Measurements from ENCODE around the gene SERPINA6.

- TF ChIP-seq, protein P1, sequence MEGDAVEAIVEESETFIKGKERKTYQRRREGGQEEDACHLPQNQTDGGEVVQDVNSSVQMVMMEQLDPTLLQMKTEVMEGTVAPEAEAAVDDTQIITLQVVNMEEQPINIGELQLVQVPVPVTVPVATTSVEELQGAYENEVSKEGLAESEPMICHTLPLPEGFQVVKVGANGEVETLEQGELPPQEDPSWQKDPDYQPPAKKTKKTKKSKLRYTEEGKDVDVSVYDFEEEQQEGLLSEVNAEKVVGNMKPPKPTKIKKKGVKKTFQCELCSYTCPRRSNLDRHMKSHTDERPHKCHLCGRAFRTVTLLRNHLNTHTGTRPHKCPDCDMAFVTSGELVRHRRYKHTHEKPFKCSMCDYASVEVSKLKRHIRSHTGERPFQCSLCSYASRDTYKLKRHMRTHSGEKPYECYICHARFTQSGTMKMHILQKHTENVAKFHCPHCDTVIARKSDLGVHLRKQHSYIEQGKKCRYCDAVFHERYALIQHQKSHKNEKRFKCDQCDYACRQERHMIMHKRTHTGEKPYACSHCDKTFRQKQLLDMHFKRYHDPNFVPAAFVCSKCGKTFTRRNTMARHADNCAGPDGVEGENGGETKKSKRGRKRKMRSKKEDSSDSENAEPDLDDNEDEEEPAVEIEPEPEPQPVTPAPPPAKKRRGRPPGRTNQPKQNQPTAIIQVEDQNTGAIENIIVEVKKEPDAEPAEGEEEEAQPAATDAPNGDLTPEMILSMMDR (conservative IDR thresholded peaks at IDR 0.05 in 1 of 2, IDR thresholded peaks at IDR 0.05 in 1 of 2; ENCODE audit: low read depth in 1 of 2, low read length in 2 of 2): no peak
- no peak for TF ChIP-seq EZH2 (IDR thresholded peaks at IDR 0.05; ENCODE audit: low read length, missing control alignments)
These were observed 38.9 kb downstream of the SERPINA6 start for GRCh38 chr14:94284221-94284620.
